ENCODE data around the gene BAIAP2. TPM values are rescaled to one million over a fixed set of nuclear protein-coding genes. Genes with fewer than 3 reads are reported as not detected.
A peak's percentile ranks its signal among the peaks of the same experiment; 100 is the strongest.

BAIAP2 gene
- total RNA-seq, 1 donor from 2014 or later = 51.4 TPM

DNA sequence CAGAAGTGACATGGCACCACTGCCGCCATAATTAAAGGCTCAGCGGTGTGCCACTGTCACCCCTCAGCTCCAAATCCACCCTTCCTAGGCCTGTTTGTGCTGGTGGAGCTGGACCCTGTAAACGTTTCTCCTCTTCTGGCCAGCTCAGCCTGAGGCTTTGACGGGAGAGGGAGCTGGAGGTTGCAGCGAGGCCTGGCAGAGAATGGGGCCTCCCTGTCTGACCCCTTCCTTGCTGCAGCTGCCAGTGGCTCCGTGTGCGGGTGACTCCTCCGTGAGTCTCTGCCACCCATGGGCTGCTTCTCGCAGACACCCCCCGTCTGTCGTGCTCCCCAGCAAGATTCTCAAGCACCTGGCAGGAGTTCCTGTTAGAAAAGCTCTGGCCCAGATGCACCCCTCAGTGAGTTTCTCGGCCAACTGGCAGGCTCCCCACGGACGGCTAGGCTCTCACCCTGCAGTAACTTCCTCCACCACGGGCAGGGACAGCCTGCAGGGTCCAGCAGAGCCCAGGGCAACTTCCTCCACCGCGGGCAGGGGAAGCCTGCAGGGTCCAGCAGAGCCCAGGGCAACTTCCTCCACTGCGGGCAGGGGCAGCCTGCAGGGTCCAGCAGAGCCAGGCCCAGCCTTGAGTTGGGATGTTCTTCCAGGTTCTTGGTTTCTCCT lies 48.0 kb upstream of the BAIAP2 start:
- Histone ChIP-seq H3K27me3 (ENCODE audit: insufficient read depth, low read length) (no peaks in the 10 kb centered on the region), H2AFZ (ENCODE audit: low read depth, low read length) (peak overlapping the region; percentile 9), H3K79me2 (ENCODE audit: insufficient read depth, low read length) (peaks cover 4% of the 10 kb centered on the region), H3K36me3 (ENCODE audit: insufficient read depth, low read length) (no peaks in the 10 kb centered on the region), H3K9ac (ENCODE audit: low read length) (no peak overlapping the region), H4K20me1 (ENCODE audit: insufficient read depth, low read length) (no peaks in the 10 kb centered on the region), H3K9me3 (ENCODE audit: insufficient read depth, low read depth, low read length) (no peaks in the 10 kb centered on the region), H3K4me2 (ENCODE audit: low read length) (no peak overlapping the region), H3K4me3 (ENCODE audit: insufficient read depth, low read depth, low read length) (no peak overlapping the region), H3K27ac (ENCODE audit: low read depth, low read length) (no peak overlapping the region), H3K4me1 (ENCODE audit: insufficient read depth, low read length) (peaks cover 21% of the 10 kb centered on the region)
- no peak overlapping the region for H3K27ac Mint-ChIP-seq (ENCODE audit: unreplicated experiment)
- H3K36me3 Mint-ChIP-seq (ENCODE audit: low read depth, unreplicated experiment) = no peaks in the 10 kb centered on the region
- no peaks in the 10 kb centered on the region for H3K27me3 Mint-ChIP-seq (ENCODE audit: low read depth, unreplicated experiment)
- no peaks in the 10 kb centered on the region for H3K9me3 Mint-ChIP-seq (ENCODE audit: unreplicated experiment)
- FAIRE-seq (no peak), DNase-seq (ENCODE audit: low read depth) (no peak)
- TF ChIP-seq, protein P1, sequence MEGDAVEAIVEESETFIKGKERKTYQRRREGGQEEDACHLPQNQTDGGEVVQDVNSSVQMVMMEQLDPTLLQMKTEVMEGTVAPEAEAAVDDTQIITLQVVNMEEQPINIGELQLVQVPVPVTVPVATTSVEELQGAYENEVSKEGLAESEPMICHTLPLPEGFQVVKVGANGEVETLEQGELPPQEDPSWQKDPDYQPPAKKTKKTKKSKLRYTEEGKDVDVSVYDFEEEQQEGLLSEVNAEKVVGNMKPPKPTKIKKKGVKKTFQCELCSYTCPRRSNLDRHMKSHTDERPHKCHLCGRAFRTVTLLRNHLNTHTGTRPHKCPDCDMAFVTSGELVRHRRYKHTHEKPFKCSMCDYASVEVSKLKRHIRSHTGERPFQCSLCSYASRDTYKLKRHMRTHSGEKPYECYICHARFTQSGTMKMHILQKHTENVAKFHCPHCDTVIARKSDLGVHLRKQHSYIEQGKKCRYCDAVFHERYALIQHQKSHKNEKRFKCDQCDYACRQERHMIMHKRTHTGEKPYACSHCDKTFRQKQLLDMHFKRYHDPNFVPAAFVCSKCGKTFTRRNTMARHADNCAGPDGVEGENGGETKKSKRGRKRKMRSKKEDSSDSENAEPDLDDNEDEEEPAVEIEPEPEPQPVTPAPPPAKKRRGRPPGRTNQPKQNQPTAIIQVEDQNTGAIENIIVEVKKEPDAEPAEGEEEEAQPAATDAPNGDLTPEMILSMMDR (IDR thresholded peaks at IDR 0.05; ENCODE audit: insufficient read depth, low read depth, low read length) = no peak
- no peak for TF ChIP-seq EZH2 (IDR thresholded peaks at IDR 0.05; ENCODE audit: insufficient read depth, low read length)
- no peak overlapping the region for H3K4me3 Mint-ChIP-seq (ENCODE audit: unreplicated experiment)
- H3K4me1 Mint-ChIP-seq (ENCODE audit: low read depth, unreplicated experiment) = peaks cover 6% of the 10 kb centered on the region

DNA sequence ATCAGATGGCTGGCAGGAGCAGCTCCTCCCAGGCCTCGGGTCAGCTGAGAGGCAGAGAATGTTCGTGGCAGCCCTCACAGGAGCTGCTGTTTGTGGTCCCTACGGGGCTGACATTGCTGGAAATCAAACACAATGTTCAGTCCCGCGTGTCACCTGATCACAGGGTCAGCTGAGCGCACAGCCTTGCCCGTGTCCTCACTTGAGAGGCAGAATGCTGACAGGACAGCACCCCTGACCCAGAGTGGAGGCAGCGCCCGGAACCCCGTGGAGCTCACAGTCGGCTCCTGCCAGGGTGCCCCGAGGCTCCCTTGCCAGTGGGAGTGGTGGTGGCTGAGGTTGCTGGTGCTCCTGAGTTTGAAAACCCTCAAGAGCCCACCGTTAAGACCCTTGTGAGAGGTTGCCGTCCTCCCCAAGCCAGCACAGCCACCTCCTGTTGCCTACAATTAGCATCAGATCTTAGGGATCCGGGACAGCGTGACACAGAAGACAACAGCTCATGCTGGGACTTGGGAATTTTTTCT lies 47.0 kb upstream of the BAIAP2 start:
- FAIRE-seq (no peak), DNase-seq (ENCODE audit: low read depth) (no peak)
- TF ChIP-seq, protein P1 (IDR thresholded peaks at IDR 0.05; ENCODE audit: insufficient read depth, low read depth, low read length) = no peak
- TF ChIP-seq EZH2 (IDR thresholded peaks at IDR 0.05; ENCODE audit: insufficient read depth, low read length) = no peak
- no peaks in the 10 kb centered on the region for H3K9me3 Mint-ChIP-seq (ENCODE audit: unreplicated experiment)
- H3K4me3 Mint-ChIP-seq (ENCODE audit: unreplicated experiment) = peak overlapping the region; percentile 27
- H3K4me1 Mint-ChIP-seq (ENCODE audit: low read depth, unreplicated experiment) = peaks cover 8% of the 10 kb centered on the region
- peaks cover 14% of the 10 kb centered on the region for H3K79me2 ChIP-seq (ENCODE audit: insufficient read depth, low read length)
- no peak overlapping the region for H3K27ac ChIP-seq (ENCODE audit: low read depth, low read length)
- H2AFZ ChIP-seq (ENCODE audit: low read depth, low read length) = no peak overlapping the region
- H3K27me3 Mint-ChIP-seq (ENCODE audit: low read depth, unreplicated experiment) = no peaks in the 10 kb centered on the region
- H3K9ac ChIP-seq (ENCODE audit: low read length) = no peak overlapping the region
- H3K36me3 Mint-ChIP-seq (ENCODE audit: low read depth, unreplicated experiment) = no peaks in the 10 kb centered on the region
- H3K4me2 ChIP-seq (ENCODE audit: low read length) = no peak overlapping the region
- no peaks in the 10 kb centered on the region for H3K9me3 ChIP-seq (ENCODE audit: insufficient read depth, low read depth, low read length)
- no peaks in the 10 kb centered on the region for H3K36me3 ChIP-seq (ENCODE audit: insufficient read depth, low read length)
- H3K4me3 ChIP-seq (ENCODE audit: insufficient read depth, low read depth, low read length) = no peak overlapping the region
- peaks cover 26% of the 10 kb centered on the region for H3K4me1 ChIP-seq (ENCODE audit: insufficient read depth, low read length)
- no peaks in the 10 kb centered on the region for H3K27me3 ChIP-seq (ENCODE audit: insufficient read depth, low read length)
- H4K20me1 ChIP-seq (ENCODE audit: insufficient read depth, low read length) = peaks cover 3% of the 10 kb centered on the region
- H3K27ac Mint-ChIP-seq (ENCODE audit: unreplicated experiment) = no peak overlapping the region

DNA sequence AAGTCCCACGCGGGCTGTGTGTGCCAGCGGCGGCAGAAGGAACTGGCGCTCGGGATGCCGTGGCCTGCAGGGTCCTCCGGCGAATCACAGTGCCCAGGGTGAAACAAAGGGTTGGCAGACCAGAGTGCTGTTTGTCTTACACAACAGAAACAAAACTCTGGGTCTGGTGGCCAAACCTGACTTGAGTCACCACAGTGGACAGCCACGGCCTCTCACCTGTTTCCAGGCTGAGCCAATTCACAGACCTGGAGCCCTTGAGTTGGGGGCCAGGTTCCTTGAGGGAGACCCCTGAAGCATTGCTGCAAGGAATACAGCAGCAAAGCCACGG lies 45.4 kb upstream of the BAIAP2 start:
- no peaks in the 10 kb centered on the region for H3K36me3 ChIP-seq (ENCODE audit: insufficient read depth, low read length)
- no peaks in the 10 kb centered on the region for H3K9me3 ChIP-seq (ENCODE audit: insufficient read depth, low read depth, low read length)
- Mint-ChIP-seq H3K27me3 (ENCODE audit: low read depth, unreplicated experiment) (no peaks in the 10 kb centered on the region), H3K36me3 (ENCODE audit: low read depth, unreplicated experiment) (no peaks in the 10 kb centered on the region), H3K4me1 (ENCODE audit: low read depth, unreplicated experiment) (peaks cover 8% of the 10 kb centered on the region), H3K4me3 (ENCODE audit: unreplicated experiment) (no peak overlapping the region), H3K27ac (ENCODE audit: unreplicated experiment) (no peak overlapping the region), H3K9me3 (ENCODE audit: unreplicated experiment) (no peaks in the 10 kb centered on the region)
- H2AFZ ChIP-seq (ENCODE audit: low read depth, low read length) = peak overlapping the region; percentile 68
- H3K4me3 ChIP-seq (ENCODE audit: insufficient read depth, low read depth, low read length) = no peak overlapping the region
- FAIRE-seq (no peak), DNase-seq (ENCODE audit: low read depth) (no peak)
- H3K79me2 ChIP-seq (ENCODE audit: insufficient read depth, low read length) = peaks cover 21% of the 10 kb centered on the region
- peaks cover 9% of the 10 kb centered on the region for H4K20me1 ChIP-seq (ENCODE audit: insufficient read depth, low read length)
- no peak overlapping the region for H3K9ac ChIP-seq (ENCODE audit: low read length)
- peak overlapping the region; percentile 45 for H3K4me2 ChIP-seq (ENCODE audit: low read length)
- no peak overlapping the region for H3K27ac ChIP-seq (ENCODE audit: low read depth, low read length)
- H3K27me3 ChIP-seq (ENCODE audit: insufficient read depth, low read length) = no peaks in the 10 kb centered on the region
- peaks cover 18% of the 10 kb centered on the region for H3K4me1 ChIP-seq (ENCODE audit: insufficient read depth, low read length)
- no peak for TF ChIP-seq EZH2 (IDR thresholded peaks at IDR 0.05; ENCODE audit: insufficient read depth, low read length)
